Ishikawa (cell line): ENCODE results near the gene CLIC4.

ENCODE experiments used
- CEBPB ChIP-seq: IDR thresholded peaks from 2 replicates; pipeline ENCODE4 v1.6.1; 2012
- TAF1 ChIP-seq: IDR thresholded peaks from 2 replicates; pipeline ENCODE4 v1.6.1; 2012; ENCODE audit warnings: low read depth, mild to moderate bottlenecking

GRCh38 chr1:24711329-24711728, 33.9 kb upstream of the CLIC4 start:
- TF ChIP-seq CEBPB (no peak), TAF1 (no peak)
